ENCODE results near the gene GLUD2. TPM values are rescaled to one million over a fixed set of nuclear protein-coding genes. Genes with fewer than 3 reads are reported as not detected.

The GLUD2 gene
- polyA plus RNA-seq, 1 donor = 3.2 TPM

Other genes starting within 250 kb of the GLUD2 start
- gene CT47B1, start 171.7 kb upstream of the GLUD2 start, polyA plus RNA-seq (ENCODE audit: insufficient read length) = not detected
- gene CT47A11, start 110.5 kb upstream of the GLUD2 start, polyA plus RNA-seq (ENCODE audit: insufficient read length) = not detected
- gene CT47A10, start 105.6 kb upstream of the GLUD2 start, polyA plus RNA-seq (ENCODE audit: insufficient read length) = not detected
- gene CT47A9, start 100.7 kb upstream of the GLUD2 start, polyA plus RNA-seq (ENCODE audit: insufficient read length) = not detected
- not detected for gene CT47A8, start 95.9 kb upstream of the GLUD2 start, polyA plus RNA-seq (ENCODE audit: insufficient read length)
- gene CT47A7, start 91.0 kb upstream of the GLUD2 start, polyA plus RNA-seq (ENCODE audit: insufficient read length) = not detected
- gene CT47A6, start 86.1 kb upstream of the GLUD2 start, polyA plus RNA-seq (ENCODE audit: insufficient read length) = not detected
- not detected for gene CT47A5, start 81.3 kb upstream of the GLUD2 start, polyA plus RNA-seq (ENCODE audit: insufficient read length)
- not detected for gene CT47A4, start 76.4 kb upstream of the GLUD2 start, polyA plus RNA-seq (ENCODE audit: insufficient read length)
- gene CT47A3, start 71.5 kb upstream of the GLUD2 start, polyA plus RNA-seq (ENCODE audit: insufficient read length) = not detected
- not detected for gene CT47A2, start 66.7 kb upstream of the GLUD2 start, polyA plus RNA-seq (ENCODE audit: insufficient read length)
- gene CT47A1, start 61.9 kb upstream of the GLUD2 start, polyA plus RNA-seq (ENCODE audit: insufficient read length) = not detected

Measured in hindlimb muscle (tissue), 1 donor.